Heart left ventricle (tissue), 16 donors: ENCODE results near the gene PTX4. TPM values are rescaled to one million over a fixed set of nuclear protein-coding genes. Genes with fewer than 3 reads are reported as not detected.

Experiments used
- ATAC-seq, 4 donors: fragments of 200-7000 bp; cut with Tn5 transposase; one replicate each; pipeline ENCODE4 v1.9.1; 2020 to 2022; ENCODE audit warnings: moderate library complexity in 4 of 4, mild to moderate bottlenecking in 3 of 4, moderate number of reproducible peaks in 1 of 4
- DNase-seq, 5 donors: peaks; one replicate each; pipeline ENCODE4 v3.0.0-alpha.2; 2020
- H3K27ac ChIP-seq, 12 donors: fragments of 200-600 bp; sonication (generic) in 4 of 12; one replicate each; pipeline versions ENCODE4 v1.5.0 to v1.8.0; 2016 to 2022; ENCODE audit warnings: mild to moderate bottlenecking in 2 of 12
- H3K27me3 ChIP-seq, 9 donors: fragments of 200-600 bp; sonication (generic) in 2 of 9; one replicate each; pipeline versions ENCODE4 v1.5.1 to v1.8.0; 2016 to 2022; ENCODE audit warnings: mild to moderate bottlenecking in 3 of 9
- H3K36me3 ChIP-seq, 9 donors: fragments of 200-600 bp; sonication (generic) in 2 of 9; one replicate each; pipeline versions ENCODE4 v1.5.0 to v1.8.0; 2018 to 2022; ENCODE audit warnings: mild to moderate bottlenecking in 2 of 9
- H3K4me1 ChIP-seq, 12 donors: fragments of 200-600 bp; sonication (generic) in 4 of 12; one replicate each; pipeline versions ENCODE4 v1.5.0 to v1.8.0; 2016 to 2022; ENCODE audit warnings: mild to moderate bottlenecking in 3 of 12
- H3K4me3 ChIP-seq, 12 donors: fragments of 200-600 bp; sonication (generic) in 4 of 12; one replicate each; pipeline versions ENCODE4 v1.5.0 to v1.8.0; 2017 to 2022; ENCODE audit warnings: mild to moderate bottlenecking in 9 of 12, moderate library complexity in 4 of 12
- H3K9me3 ChIP-seq, 12 donors: fragments of 200-600 bp; sonication (generic) in 4 of 12; one replicate each; pipeline versions ENCODE4 v1.5.0 to v1.8.0; 2016 to 2022; ENCODE audit warnings: mild to moderate bottlenecking in 1 of 12
- CTCF ChIP-seq, 12 donors: fragments of 200-600 bp; sonication (generic) in 4 of 12; IDR thresholded peaks; one replicate each; pipeline versions ENCODE4 v1.5.0 to v1.8.0; 2018 to 2022; ENCODE audit warnings: antibody characterized with exemption in 12 of 12, mild to moderate bottlenecking in 5 of 12
- POLR2A ChIP-seq, 2 donors: fragments of 450-650 bp; IDR thresholded peaks; one replicate each; pipeline ENCODE4 v1.6.1; 2017; ENCODE audit warnings: antibody characterized with exemption in 2 of 2, mild to moderate bottlenecking in 2 of 2, moderate library complexity in 2 of 2
- WGBS, 4 donors: extraction: QIAGEN DNeasy Blood & Tissue Kit in 2 of 4; methylation state at CpG; one replicate each; pipeline versions ENCODE4 v1.1.5 to v1.1.7; 2013 to 2018; 5-methylcytosine and 5-hydroxymethylcytosine counted together
- intact Hi-C, 10 donors: fragments of 100-400 bp; cut with DNase I; formaldehyde crosslinking; loops; one replicate each; pipeline versions ENCODE4 v1.11.1 to v1.14.2; 2022
- polyA plus RNA-seq, 2 donors: library from polyadenylated mRNA; stranded (reverse); fragments of 200-250 nt; gene quantifications; one replicate each; pipeline ENCODE4 v1.2.3, GENCODE V29; 2013
- total RNA-seq, 9 donors: library from RNA; depleted of rRNA in 2 of 9; stranded (reverse); fragments of >200 nt in 2 of 9; fragmentation: NEBNext Ultra II Directional in 3 of 9; extraction: Animal tissue kit (Norgen Biotek cat#: 25700) in 3 of 9; gene quantifications; one replicate each; pipeline versions ENCODE4 v1.1.0 to v1.2.4, GENCODE V29; 2016 to 2023
- donor health status: ischemic (EF 13 %, LVEDD 7.1; RV severe dilation, severe dysfunction).
- donor health status: healthy with polysubstance abuse.
- donor health status: DM: no; HTN: yes; CAD: no.
- donor health status: DM: no; HTN: no; CAD: no.
- donor health status: ischemic (EF 25% LVEDD 6.9; RV normal size, moderate dysfunction).
- donor health status: ischemic (EF 25% LVEDD 5.7; RV mildly dilated, moderate dysfunction).
- donor health status: healthy.
- donor health status: DM: yes; HTN: yes; CAD: no.
- donor health status: ischemic (EF 35%, LVEDD 5.7; RV mildly dilated, moderate dysfunction).
- donor health status: nonischemic (EF 11% LVEDD 7.7; RV severe dilation, severe dysfunction).
- donor health status: DM: yes; HTN: yes; CAD: no.
- donor health status: PGD.
- donor health status: ischemic (EF 29% LVEDD 5.4; RV normal size, mild dysfunction).
- donor health status: nonischemic (EF 23%, LVEDD 6.1; RV moderate dilation, normal function).

PTX4 gene
- total and polyA plus RNA-seq, 11 donors, result 0.04 to 0.23 (median 0.20) TPM; not detected in 8

- Histone ChIP-seq H3K4me3 (peak overlapping the region; percentile 66 to 93 (median 87)), H3K4me1 (peaks cover 5 to 85% (median 73%) of the 10 kb centered on the region in 12 donors), H3K27me3 (peaks cover 0 to 17% (median 0%) of the 10 kb centered on the region in 9 donors), H3K36me3 (peaks cover 0 to 53% (median 47%) of the 10 kb centered on the region in 9 donors), H3K9me3 (no peaks in the 10 kb centered on the region), H3K27ac (peak overlapping the region; percentile 92 to 99 (median 96))
- TF ChIP-seq CTCF (IDR thresholded peaks at IDR 0.05), result no peak
- no peak for TF ChIP-seq POLR2A (IDR thresholded peaks at IDR 0.05)
- intact Hi-C loops, result loop anchor here in 1 of 10 donors (5.0 kb wide), 1 partner anchor 77 kb away; the partner anchor contains the start of genes CRAMP1 and IFT140
- no peak for ATAC-seq
- DNase-seq, result peak in 1 of 5 donors; percentile 66
- WGBS, 4 donors, result 37 to 55% (median 46%) methylated on average over 35 to 39 of the region's 39 CpGs
Observed at GRCh38 chr16:1535391-1536291, 46.9 kb upstream of the PTX4 start.

- ATAC-seq, result no peak
- peak overlapping the region; percentile 66 to 93 (median 87) for H3K4me3 ChIP-seq
- H3K4me1 ChIP-seq, result peaks cover 8 to 83% (median 67%) of the 10 kb centered on the region in 12 donors
- intact Hi-C loops, result loop anchor here in 4 of 10 donors (5.0 kb wide), 2 partner anchors 42 to 78 kb away; partner anchors contain the start of genes CRAMP1 (in 2 of the 4), IFT140 (in 2 of the 4) and TELO2 (in 2 of the 4)
- TF ChIP-seq CTCF (IDR thresholded peaks at IDR 0.05), result peak in 1 of 12 donors; percentile 8
- TF ChIP-seq POLR2A (IDR thresholded peaks at IDR 0.05), result no peak
- peak overlapping the region; percentile 92 to 99 (median 96) for H3K27ac ChIP-seq
- H3K27me3 ChIP-seq, result peaks cover 0 to 17% (median 0%) of the 10 kb centered on the region in 9 donors
- H3K9me3 ChIP-seq, result no peaks in the 10 kb centered on the region
- peaks cover 0 to 40% (median 34%) of the 10 kb centered on the region in 9 donors for H3K36me3 ChIP-seq
- DNase-seq, result peak in 1 of 5 donors; percentile 67
- 34 to 70% (median 45%) methylated on average over 16 to 57 of the region's 57 CpGs for WGBS, 4 donors
Observed at GRCh38 chr16:1534021-1535020, 45.6 kb upstream of the PTX4 start.

GRCh38 chr16:1533443-1533951, 44.8 kb upstream of the PTX4 start, which contains the start of gene TMEM204:
TSS of gene TMEM204 (plus strand) at chr16:1533666. CDS start at chr16:1534276, 610 bp downstream.
- TF ChIP-seq CTCF (IDR thresholded peaks at IDR 0.05) (no peak), POLR2A (IDR thresholded peaks at IDR 0.05) (peak in 1 of 2 donors; percentile 93)
- ATAC-seq, result peak; percentile 52 to 76 (median 62)
- peaks cover 0 to 32% (median 26%) of the 10 kb centered on the region in 9 donors for H3K36me3 ChIP-seq
- H3K27ac ChIP-seq, result peak within 1 kb of the TSS; percentile 92 to 99 (median 96)
- H3K27me3 ChIP-seq, result peaks cover 0 to 17% (median 0%) of the 10 kb centered on the region in 9 donors
- intact Hi-C loops, result loop anchor here in 4 of 10 donors (1.0 to 5.0 kb wide), 4 partner anchors 10 to 79 kb away; partner anchors contain the start of genes TELO2 (in 2 of the 4), CRAMP1 (in 1 of the 4) and IFT140 (in 1 of the 4)
- peaks cover 8 to 83% (median 66%) of the 10 kb centered on the region in 12 donors for H3K4me1 ChIP-seq
- WGBS, 4 donors, result 26 to 42% (median 37%) methylated on average over 17 to 27 of the region's 27 CpGs
- H3K9me3 ChIP-seq, result no peaks in the 10 kb centered on the region
- H3K4me3 ChIP-seq, result peak within 1 kb of the TSS; percentile 66 to 93 (median 87)
- peak; percentile 87 to 91 (median 90) for DNase-seq
